Retinal pigment epithelial cell (primary cell): ENCODE data around the gene TNFRSF18.

Experiments used
- DNase-seq: peaks from one replicate; pipeline ENCODE4 v3.0.0-alpha.2; 2010; ENCODE audit warnings: low read depth
- H3K4me3 ChIP-seq: 2 replicates; pipeline ENCODE4 v1.5.1; 2011; ENCODE audit warnings: mild to moderate bottlenecking, low read length, control low read depth, moderate library complexity
- CTCF ChIP-seq: conservative IDR thresholded peaks from 2 replicates; pipeline ENCODE4 v1.5.1; 2011; ENCODE audit warnings: low read depth, low read length, control low read depth, inconsistent platforms

TNFRSF18 gene

GRCh38 chr1:1202831-1203560 lies 3.4 kb downstream of the TNFRSF18 start:
- H3K4me3 ChIP-seq = no peak overlapping the region
- DNase-seq = no peak
- no peak for TF ChIP-seq CTCF

GRCh38 chr1:1200876-1201810 lies 5.2 kb downstream of the TNFRSF18 start:
- DNase-seq = no peak
- no peak overlapping the region for H3K4me3 ChIP-seq
- TF ChIP-seq CTCF = no peak

GRCh38 chr1:1199961-1200875 lies 6.2 kb downstream of the TNFRSF18 start:
- TF ChIP-seq CTCF = no peak
- no peak for DNase-seq
- H3K4me3 ChIP-seq = no peak overlapping the region

- no peak for DNase-seq
- no peak for TF ChIP-seq CTCF
- no peak overlapping the region for H3K4me3 ChIP-seq
Observed at GRCh38 chr1:1199141-1199960, 7.0 kb downstream of the TNFRSF18 start.

GRCh38 chr1:1198423-1199140 lies 7.8 kb downstream of the TNFRSF18 start:
- H3K4me3 ChIP-seq = no peak overlapping the region
- no peak for DNase-seq
- no peak for TF ChIP-seq CTCF
